Upper lobe of left lung (tissue), 4 donors: Measurements from ENCODE around the gene FNDC3B.

ENCODE experiments used
- CTCF ChIP-seq, 6 experiments: fragments of 450-650 bp in 4 of 6; fragments of 200-600 bp in 2 of 6; sonication (generic) in 2 of 6; IDR thresholded peaks; one replicate each; pipeline ENCODE4 v1.5.1; 2016 to 2019; ENCODE audit warnings: antibody characterized with exemption in 6 of 6
- EP300 ChIP-seq, 4 donors: sonication (generic); formaldehyde crosslinking; IDR thresholded peaks; one replicate each; pipeline ENCODE4 v1.5.1; 2017; ENCODE audit warnings: antibody characterized with exemption in 4 of 4, control low read depth in 2 of 4
- POLR2A ChIP-seq, 4 donors: fragments of 450-650 bp; IDR thresholded peaks; one replicate each; pipeline ENCODE4 v1.5.1; 2016 to 2017; ENCODE audit warnings: antibody characterized with exemption in 4 of 4, mild to moderate bottlenecking in 2 of 4
- POLR2AphosphoS5 ChIP-seq, 2 donors: sonication (generic); formaldehyde crosslinking; IDR thresholded peaks; one replicate each; pipeline ENCODE4 v1.5.1; 2017; ENCODE audit warnings: antibody characterized with exemption in 2 of 2

GRCh38 chr3:172437713-172438112, 398.3 kb downstream of the FNDC3B start:
- no peak for TF ChIP-seq EP300 (IDR thresholded peaks at IDR 0.05)
- TF ChIP-seq CTCF (IDR thresholded peaks at IDR 0.05) = no peak
- no peak for TF ChIP-seq POLR2A (IDR thresholded peaks at IDR 0.05)
- TF ChIP-seq POLR2AphosphoS5 (IDR thresholded peaks at IDR 0.05) = no peak
